Liver (tissue), 3 donors: ENCODE measurements around the gene KLF6.

Source experiments
- GABPA ChIP-seq, 2 donors: IDR thresholded peaks in 1 of 2; conservative IDR thresholded peaks in 1 of 2; 2 replicates each; pipeline ENCODE4 v1.6.1; 2016; ENCODE audit warnings: antibody characterized with exemption in 2 of 2, mild to moderate bottlenecking in 1 of 2, moderate library complexity in 1 of 2
- JUND ChIP-seq, 2 donors: IDR thresholded peaks; 2 replicates each; pipeline ENCODE4 v1.6.1; 2016; ENCODE audit warnings: antibody characterized with exemption in 2 of 2
- NR2F2 ChIP-seq: IDR thresholded peaks from 2 replicates; pipeline ENCODE4 v1.6.1; 2016; ENCODE audit warnings: antibody characterized with exemption
- RAD21 ChIP-seq, 2 donors: IDR thresholded peaks; 2 replicates each; pipeline ENCODE4 v1.6.1; 2016; ENCODE audit warnings: antibody characterized with exemption in 2 of 2, mild to moderate bottlenecking in 2 of 2
- RXRA ChIP-seq, 2 donors: IDR thresholded peaks; 2 replicates each; pipeline ENCODE4 v1.6.1; 2017 to 2018; ENCODE audit warnings: antibody characterized with exemption in 2 of 2, mild to moderate bottlenecking in 1 of 2
- SP1 ChIP-seq: IDR thresholded peaks from 2 replicates; pipeline ENCODE4 v1.6.1; 2018; ENCODE audit warnings: antibody characterized with exemption, mild to moderate bottlenecking
- TAF1 ChIP-seq: conservative IDR thresholded peaks from 2 replicates; pipeline ENCODE4 v1.6.1; 2016; ENCODE audit warnings: antibody characterized with exemption, mild to moderate bottlenecking
- YY1 ChIP-seq: IDR thresholded peaks from 2 replicates; pipeline ENCODE4 v1.6.1; 2016; ENCODE audit warnings: antibody characterized with exemption, mild to moderate bottlenecking
- TF ChIP-seq, protein P1 (sequence below): fragments of 150-350 bp; IDR thresholded peaks from 2 replicates; pipeline ENCODE4 v1.5.1; 2017; ENCODE audit warnings: improper control_type of control experiment, low read depth, low read length; ENCODE audit not compliant: missing input control
- TF ChIP-seq, protein P2 (sequence below): IDR thresholded peaks from 2 replicates; pipeline ENCODE4 v1.6.1; 2016; ENCODE audit warnings: antibody characterized with exemption
- TF ChIP-seq, protein P3 (sequence below): IDR thresholded peaks from 2 replicates; pipeline ENCODE4 v1.6.1; 2016; ENCODE audit warnings: antibody characterized with exemption
- TF ChIP-seq, protein P4 (sequence below): IDR thresholded peaks from 2 replicates; pipeline ENCODE4 v1.6.1; 2016; ENCODE audit warnings: antibody characterized with exemption, mild to moderate bottlenecking
- donor health status: healthy.
- donor health status: healthy.

DNA sequence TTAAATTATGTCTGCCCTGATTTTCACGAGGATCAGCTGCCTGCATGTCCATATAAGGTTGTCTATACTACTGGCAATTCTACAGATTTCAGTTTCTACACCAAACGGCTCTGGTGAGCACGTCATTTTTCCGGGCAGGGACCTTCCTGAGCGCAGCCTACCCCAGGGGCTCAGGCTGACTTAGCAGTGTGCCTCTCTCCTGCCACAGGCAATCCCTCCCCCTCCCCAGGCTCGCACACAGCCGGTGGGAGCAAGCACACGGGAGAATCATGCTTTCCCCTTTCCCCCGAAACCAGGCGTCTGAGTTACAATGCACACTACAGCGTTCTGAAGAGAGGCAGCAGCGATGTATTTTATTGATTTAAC lies 1.7 kb downstream of the KLF6 start:
- TF ChIP-seq, protein P1, sequence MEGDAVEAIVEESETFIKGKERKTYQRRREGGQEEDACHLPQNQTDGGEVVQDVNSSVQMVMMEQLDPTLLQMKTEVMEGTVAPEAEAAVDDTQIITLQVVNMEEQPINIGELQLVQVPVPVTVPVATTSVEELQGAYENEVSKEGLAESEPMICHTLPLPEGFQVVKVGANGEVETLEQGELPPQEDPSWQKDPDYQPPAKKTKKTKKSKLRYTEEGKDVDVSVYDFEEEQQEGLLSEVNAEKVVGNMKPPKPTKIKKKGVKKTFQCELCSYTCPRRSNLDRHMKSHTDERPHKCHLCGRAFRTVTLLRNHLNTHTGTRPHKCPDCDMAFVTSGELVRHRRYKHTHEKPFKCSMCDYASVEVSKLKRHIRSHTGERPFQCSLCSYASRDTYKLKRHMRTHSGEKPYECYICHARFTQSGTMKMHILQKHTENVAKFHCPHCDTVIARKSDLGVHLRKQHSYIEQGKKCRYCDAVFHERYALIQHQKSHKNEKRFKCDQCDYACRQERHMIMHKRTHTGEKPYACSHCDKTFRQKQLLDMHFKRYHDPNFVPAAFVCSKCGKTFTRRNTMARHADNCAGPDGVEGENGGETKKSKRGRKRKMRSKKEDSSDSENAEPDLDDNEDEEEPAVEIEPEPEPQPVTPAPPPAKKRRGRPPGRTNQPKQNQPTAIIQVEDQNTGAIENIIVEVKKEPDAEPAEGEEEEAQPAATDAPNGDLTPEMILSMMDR = no peak
- TF ChIP-seq, protein P2, sequence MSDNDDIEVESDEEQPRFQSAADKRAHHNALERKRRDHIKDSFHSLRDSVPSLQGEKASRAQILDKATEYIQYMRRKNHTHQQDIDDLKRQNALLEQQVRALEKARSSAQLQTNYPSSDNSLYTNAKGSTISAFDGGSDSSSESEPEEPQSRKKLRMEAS = no peak
- TF ChIP-seq SP1 = no peak
- TF ChIP-seq RAD21 (IDR thresholded peaks at IDR 0.05) = no peak
- no peak for TF ChIP-seq JUND (IDR thresholded peaks at IDR 0.05)
- no peak for TF ChIP-seq TAF1
- TF ChIP-seq, protein P3, sequence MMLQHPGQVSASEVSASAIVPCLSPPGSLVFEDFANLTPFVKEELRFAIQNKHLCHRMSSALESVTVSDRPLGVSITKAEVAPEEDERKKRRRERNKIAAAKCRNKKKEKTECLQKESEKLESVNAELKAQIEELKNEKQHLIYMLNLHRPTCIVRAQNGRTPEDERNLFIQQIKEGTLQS = no peak
- TF ChIP-seq GABPA (IDR thresholded peaks at IDR 0.05 in 1 of 2, conservative IDR thresholded peaks at IDR 0.05 in 1 of 2) = no peak
- no peak for TF ChIP-seq RXRA (IDR thresholded peaks at IDR 0.05)
- TF ChIP-seq, protein P4, sequence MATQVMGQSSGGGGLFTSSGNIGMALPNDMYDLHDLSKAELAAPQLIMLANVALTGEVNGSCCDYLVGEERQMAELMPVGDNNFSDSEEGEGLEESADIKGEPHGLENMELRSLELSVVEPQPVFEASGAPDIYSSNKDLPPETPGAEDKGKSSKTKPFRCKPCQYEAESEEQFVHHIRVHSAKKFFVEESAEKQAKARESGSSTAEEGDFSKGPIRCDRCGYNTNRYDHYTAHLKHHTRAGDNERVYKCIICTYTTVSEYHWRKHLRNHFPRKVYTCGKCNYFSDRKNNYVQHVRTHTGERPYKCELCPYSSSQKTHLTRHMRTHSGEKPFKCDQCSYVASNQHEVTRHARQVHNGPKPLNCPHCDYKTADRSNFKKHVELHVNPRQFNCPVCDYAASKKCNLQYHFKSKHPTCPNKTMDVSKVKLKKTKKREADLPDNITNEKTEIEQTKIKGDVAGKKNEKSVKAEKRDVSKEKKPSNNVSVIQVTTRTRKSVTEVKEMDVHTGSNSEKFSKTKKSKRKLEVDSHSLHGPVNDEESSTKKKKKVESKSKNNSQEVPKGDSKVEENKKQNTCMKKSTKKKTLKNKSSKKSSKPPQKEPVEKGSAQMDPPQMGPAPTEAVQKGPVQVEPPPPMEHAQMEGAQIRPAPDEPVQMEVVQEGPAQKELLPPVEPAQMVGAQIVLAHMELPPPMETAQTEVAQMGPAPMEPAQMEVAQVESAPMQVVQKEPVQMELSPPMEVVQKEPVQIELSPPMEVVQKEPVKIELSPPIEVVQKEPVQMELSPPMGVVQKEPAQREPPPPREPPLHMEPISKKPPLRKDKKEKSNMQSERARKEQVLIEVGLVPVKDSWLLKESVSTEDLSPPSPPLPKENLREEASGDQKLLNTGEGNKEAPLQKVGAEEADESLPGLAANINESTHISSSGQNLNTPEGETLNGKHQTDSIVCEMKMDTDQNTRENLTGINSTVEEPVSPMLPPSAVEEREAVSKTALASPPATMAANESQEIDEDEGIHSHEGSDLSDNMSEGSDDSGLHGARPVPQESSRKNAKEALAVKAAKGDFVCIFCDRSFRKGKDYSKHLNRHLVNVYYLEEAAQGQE = no peak
- TF ChIP-seq YY1 = no peak
- no peak for TF ChIP-seq NR2F2
